K562 (cell line): Measurements from ENCODE around the gene ULK2. TPM values are rescaled to one million over a fixed set of nuclear protein-coding genes. Genes with fewer than 3 reads are reported as not detected.

ENCODE experiments used
- ATAC-seq: fragments of 200-7000 bp; cut with Tn5 transposase; 3 replicates; pipeline ENCODE4 v1.9.1; 2020; ENCODE audit warnings: moderate library complexity
- BruUV-seq: library from RNA; stranded (reverse); fragments of 400-500 nt; replicated peaks from 2 replicates; lab custom pipeline; 2021; lab: Mats Ljungman, UMichigan
- CTCF ChIA-PET: fragments of 300-600 bp; formaldehyde crosslinking; extraction: SDS; loops from one replicate; lab custom pipeline; 2021; ENCODE audit warnings: low intra/inter-chr PET ratio; lab: Yijun Ruan, JAX
- POLR2A ChIA-PET: fragments of 300-600, 350-650 bp; sonication (Branson Sonifier 250); formaldehyde crosslinking; extraction: SDS; loops from one replicate; lab custom pipeline; 2021; ENCODE audit warnings: antibody characterized with exemption, inconsistent platforms; lab: Yijun Ruan, JAX
- DNase-seq, 4 experiments: peaks; one replicate each; pipeline versions ENCODE4 v3.0.0 to v3.0.0-alpha.2; 2011 to 2018; ENCODE audit warnings: low spot score in 3 of 4, mixed read lengths in 3 of 4; ENCODE audit errors: extremely low read depth in 1 of 4
- FAIRE-seq: peaks from 2 replicates; lab custom pipeline; 2011; peaks lifted over from hg19 to GRCh38; lab: Jason Lieb, UNC
- H2AFZ ChIP-seq: 2 replicates; pipeline ENCODE4 v1.6.0; 2011; ENCODE audit warnings: low read depth, low read length, control low read depth, inconsistent platforms
- H3K27ac ChIP-seq: fragments of 200-600 bp; 3 replicates; pipeline ENCODE4 v1.8.0; 2011; ENCODE audit warnings: low read depth, mild to moderate bottlenecking, control low read depth, inconsistent platforms, low read length, moderate library complexity, mixed read lengths; ENCODE audit errors: extremely low read depth
- H3K27me3 ChIP-seq, 2 experiments: fragments of 300-600 bp in 1 of 2; 2 replicates in 1 of 2; 3 replicates in 1 of 2; pipeline versions ENCODE4 v1.6.0 to v1.8.0; 2011; ENCODE audit warnings: inconsistent platforms in 2 of 2, low read length in 2 of 2, mild to moderate bottlenecking in 1 of 2, mixed read lengths in 1 of 2, moderate library complexity in 1 of 2; ENCODE audit not compliant: control insufficient read depth in 2 of 2, insufficient read depth in 2 of 2
- H3K36me3 ChIP-seq: fragments of 300-600 bp; 3 replicates; pipeline ENCODE4 v1.8.0; 2011; ENCODE audit warnings: mild to moderate bottlenecking, low read length, inconsistent platforms; ENCODE audit not compliant: control insufficient read depth, insufficient read depth
- H3K4me1 ChIP-seq, 2 experiments: fragments of 200-600 bp in 1 of 2; replicated peaks in 1 of 2; 2 replicates in 1 of 2; 3 replicates in 1 of 2; pipeline versions ENCODE4 v1.5.1 to v1.8.0; 2011; ENCODE audit warnings: inconsistent platforms in 2 of 2, low read length in 2 of 2, mild to moderate bottlenecking in 1 of 2, mixed read lengths in 1 of 2, moderate library complexity in 1 of 2; ENCODE audit not compliant: control insufficient read depth in 2 of 2, insufficient read depth in 2 of 2
- H3K4me2 ChIP-seq: 2 replicates; pipeline ENCODE4 v1.6.1; 2011; ENCODE audit warnings: low read length, control low read depth, inconsistent platforms, mixed read lengths; ENCODE audit not compliant: insufficient read depth
- H3K4me3 ChIP-seq: fragments of 200-600 bp; sonication (generic), shearing (Covaris generic); 2 replicates; pipeline ENCODE4 v1.5.1; 2016; ENCODE audit warnings: control low read depth, inconsistent platforms
- H3K79me2 ChIP-seq: fragments of 200-600 bp; 3 replicates; pipeline ENCODE4 v1.8.0; 2011; ENCODE audit warnings: low read length, inconsistent platforms; ENCODE audit not compliant: control insufficient read depth, insufficient read depth
- H3K9ac ChIP-seq, 2 experiments: 2 replicates each; pipeline versions ENCODE4 v1.6.0 to v1.6.1; 2011; ENCODE audit warnings: low read depth in 2 of 2, low read length in 2 of 2, control low read depth in 1 of 2, inconsistent platforms in 1 of 2, mild to moderate bottlenecking in 1 of 2, mixed read lengths in 1 of 2; ENCODE audit not compliant: insufficient read depth in 1 of 2
- H3K9me1 ChIP-seq: one replicate; pipeline ENCODE4 v1.6.0; 2011; ENCODE audit warnings: inconsistent platforms, mild to moderate bottlenecking, low read length, moderate library complexity; ENCODE audit not compliant: control insufficient read depth, insufficient read depth
- H3K9me3 ChIP-seq: replicated peaks from 2 replicates; pipeline ENCODE4 v1.5.1; 2011; ENCODE audit warnings: low read depth, low read length, inconsistent platforms; ENCODE audit not compliant: control insufficient read depth, insufficient read depth
- H4K20me1 ChIP-seq: replicated peaks from 2 replicates; pipeline ENCODE4 v1.6.1; 2011; ENCODE audit warnings: low read length, inconsistent platforms, mixed read lengths; ENCODE audit not compliant: control insufficient read depth, insufficient read depth
- NFATC3 ChIP-seq: fragments of 450-650 bp; IDR thresholded peaks from 2 replicates; pipeline ENCODE4 v1.6.1; 2017; ENCODE audit warnings: mild to moderate bottlenecking
- POLR2AphosphoS2 ChIP-seq: IDR thresholded peaks from 2 replicates; pipeline ENCODE4 v1.6.1; 2012; ENCODE audit warnings: low read length, improper control_type of control experiment
- RBM17 ChIP-seq: fragments of 200-400 bp; formaldehyde crosslinking; IDR thresholded peaks from 2 replicates; pipeline ENCODE4 v1.6.1; 2017; ENCODE audit warnings: low read depth, mild to moderate bottlenecking, low read length, borderline replicate concordance
- TAL1 ChIP-seq: fragments of 450-650 bp; IDR thresholded peaks from 2 replicates; pipeline ENCODE4 v1.6.1; 2016; ENCODE audit warnings: mild to moderate bottlenecking
- U2AF1 ChIP-seq: fragments of 200-400 bp; formaldehyde crosslinking; optimal IDR thresholded peaks from 2 replicates; pipeline ENCODE3; 2017; ENCODE audit warnings: mild to moderate bottlenecking, low read depth, low read length, moderate library complexity
- ZNF609 ChIP-seq: sonication (generic); formaldehyde crosslinking; IDR thresholded peaks from 2 replicates; pipeline ENCODE4 v1.8.1; 2023; ENCODE audit warnings: missing genetic modification reagents, mild to moderate bottlenecking, borderline replicate concordance
- WGBS: fragments of 100-300 bp; shearing (Covaris generic); methylation state at CpG from one replicate; pipeline ENCODE4 v1.1.6; 2016; ENCODE audit warnings: low coverage, mixed read lengths; ENCODE audit not compliant: insufficient coverage; ENCODE audit errors: missing lambda C conversion rate; 5-methylcytosine and 5-hydroxymethylcytosine counted together
- in situ Hi-C: fragments of 300-500 bp; cut with MboI; formaldehyde crosslinking; loops from 4 replicates; pipeline ENCODE4 v1.15.0; 2018; ENCODE audit warnings: inconsistent platforms, mixed read lengths
- intact Hi-C: fragments of 100-400 bp; cut with micrococcal nuclease; formaldehyde crosslinking; loops from 2 replicates; pipeline ENCODE4 v1.14.2; 2022
- polyA plus RNA-seq, 8 experiments: library from polyadenylated mRNA; depleted of rRNA in 4 of 8; stranded (reverse) in 5 of 8; unstranded in 3 of 8; fragments of >200 nt; fragmentation: Nextera tagmentation in 2 of 8; fragmentation: Illumina TruSeq in 1 of 8; extraction: Ambion mirVana in 2 of 8; extraction: Trizol in 1 of 8; gene quantifications; 2 replicates each; pipeline versions ENCODE4 v1.2.1 to v1.2.3, GENCODE V29; 2011 to 2014; ENCODE audit warnings: inconsistent platforms in 1 of 8, missing spikeins in 1 of 8
- total RNA-seq, 7 experiments: library from RNA; depleted of rRNA in 6 of 7; stranded (reverse); fragments of >200 nt in 6 of 7; fragmentation: Illumina TruSeq in 2 of 7; extraction: Trizol in 2 of 7; gene quantifications; 2 replicates each; pipeline versions ENCODE4 v1.2.1 to v1.2.3, GENCODE V29; 2011 to 2021; ENCODE audit warnings: low replicate concordance in 1 of 7
- TF ChIP-seq, protein P1 (sequence below): fragments of 250-450 bp; sonication (Bioruptor Pico); IDR thresholded peaks from 2 replicates; pipeline ENCODE4 v1.4.0; 2020
- TF ChIP-seq, protein P2 (sequence below), 2 experiments: IDR thresholded peaks; 2 replicates each; pipeline ENCODE4 v1.6.1; 2012; ENCODE audit warnings: improper control_type of control experiment in 2 of 2, low read depth in 2 of 2, low read length in 2 of 2, borderline replicate concordance in 1 of 2

The ULK2 gene
- total and polyA plus RNA-seq, 9 of the 15 experiments (the other 6 are each of a cell fraction or from before 2014, with no cell fraction given): 0.01 to 0.18 (median 0.07) TPM; not detected in 5

DNA sequence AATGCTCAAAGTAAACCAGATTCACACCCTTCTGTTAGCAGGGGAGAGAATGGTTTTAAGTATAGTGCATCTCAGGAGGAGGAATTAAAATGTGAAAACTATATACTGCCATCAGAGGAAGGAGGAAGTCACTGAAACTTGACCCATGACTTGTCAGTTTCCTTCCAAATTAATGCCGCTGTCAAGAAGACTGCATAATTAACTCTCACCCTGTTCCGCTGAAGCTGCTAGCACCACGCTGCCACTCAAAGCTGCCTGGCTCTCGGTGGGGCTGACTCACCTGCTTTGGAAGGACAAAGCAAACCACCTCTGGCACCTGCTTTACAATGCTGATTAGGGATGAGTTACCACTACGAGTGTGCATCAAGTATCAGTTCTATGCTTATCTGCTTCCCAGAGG is 37.8 kb upstream of the ULK2 start (continued):
- TF ChIP-seq, protein P1, sequence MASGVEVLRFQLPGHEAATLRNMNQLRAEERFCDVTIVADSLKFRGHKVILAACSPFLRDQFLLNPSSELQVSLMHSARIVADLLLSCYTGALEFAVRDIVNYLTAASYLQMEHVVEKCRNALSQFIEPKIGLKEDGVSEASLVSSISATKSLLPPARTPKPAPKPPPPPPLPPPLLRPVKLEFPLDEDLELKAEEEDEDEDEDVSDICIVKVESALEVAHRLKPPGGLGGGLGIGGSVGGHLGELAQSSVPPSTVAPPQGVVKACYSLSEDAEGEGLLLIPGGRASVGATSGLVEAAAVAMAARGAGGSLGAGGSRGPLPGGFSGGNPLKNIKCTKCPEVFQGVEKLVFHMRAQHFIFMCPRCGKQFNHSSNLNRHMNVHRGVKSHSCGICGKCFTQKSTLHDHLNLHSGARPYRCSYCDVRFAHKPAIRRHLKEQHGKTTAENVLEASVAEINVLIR (CRISPR knock-in tag): no peak
- TF ChIP-seq POLR2AphosphoS2: no peak
- no peak for TF ChIP-seq TAL1
- no peak for TF ChIP-seq RBM17
- TF ChIP-seq, protein P2, sequence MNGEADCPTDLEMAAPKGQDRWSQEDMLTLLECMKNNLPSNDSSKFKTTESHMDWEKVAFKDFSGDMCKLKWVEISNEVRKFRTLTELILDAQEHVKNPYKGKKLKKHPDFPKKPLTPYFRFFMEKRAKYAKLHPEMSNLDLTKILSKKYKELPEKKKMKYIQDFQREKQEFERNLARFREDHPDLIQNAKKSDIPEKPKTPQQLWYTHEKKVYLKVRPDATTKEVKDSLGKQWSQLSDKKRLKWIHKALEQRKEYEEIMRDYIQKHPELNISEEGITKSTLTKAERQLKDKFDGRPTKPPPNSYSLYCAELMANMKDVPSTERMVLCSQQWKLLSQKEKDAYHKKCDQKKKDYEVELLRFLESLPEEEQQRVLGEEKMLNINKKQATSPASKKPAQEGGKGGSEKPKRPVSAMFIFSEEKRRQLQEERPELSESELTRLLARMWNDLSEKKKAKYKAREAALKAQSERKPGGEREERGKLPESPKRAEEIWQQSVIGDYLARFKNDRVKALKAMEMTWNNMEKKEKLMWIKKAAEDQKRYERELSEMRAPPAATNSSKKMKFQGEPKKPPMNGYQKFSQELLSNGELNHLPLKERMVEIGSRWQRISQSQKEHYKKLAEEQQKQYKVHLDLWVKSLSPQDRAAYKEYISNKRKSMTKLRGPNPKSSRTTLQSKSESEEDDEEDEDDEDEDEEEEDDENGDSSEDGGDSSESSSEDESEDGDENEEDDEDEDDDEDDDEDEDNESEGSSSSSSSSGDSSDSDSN (IDR thresholded peaks at IDR 0.05; ENCODE audit: borderline replicate concordance in 1 of 2, low read depth in 2 of 2, low read length in 2 of 2): no peak

DNA sequence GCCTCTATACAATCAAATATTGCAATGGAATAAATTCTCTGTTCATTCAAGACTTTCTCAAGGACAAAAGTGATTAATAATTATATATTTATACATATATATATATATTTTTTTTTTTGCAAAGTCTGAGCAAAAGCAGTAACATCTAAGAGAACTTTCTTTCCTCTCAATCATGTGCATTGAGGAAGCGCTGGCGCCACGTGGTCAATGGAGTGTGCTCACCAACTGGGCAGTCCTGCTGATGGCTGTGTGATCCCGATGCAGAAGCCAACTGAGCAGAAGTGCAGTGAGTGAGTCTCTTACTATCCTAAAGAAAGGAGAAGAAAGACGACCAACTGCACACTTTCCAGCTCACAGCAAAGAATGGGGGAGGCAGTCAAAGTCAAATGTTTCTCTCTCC is 37.2 kb upstream of the ULK2 start:
- H3K4me3 ChIP-seq: no peak overlapping the region
- CTCF ChIA-PET: no interaction called here
- no peak overlapping the region for H2AFZ ChIP-seq
- WGBS: 94% methylated on average over 4 of the region's 5 CpGs
- H3K9me3 ChIP-seq: no peaks in the 10 kb centered on the region
- no peaks in the 10 kb centered on the region for H4K20me1 ChIP-seq
- POLR2A ChIA-PET: no interaction called here
- DNase-seq (no peak), FAIRE-seq (no peak), ATAC-seq (no peak)
- peaks cover 52% of the 10 kb centered on the region for H3K36me3 ChIP-seq
- H3K4me1 ChIP-seq: no peaks in the 10 kb centered on the region
- intact Hi-C loops (no loop called here), in situ Hi-C loops (no loop called here)
- no peak overlapping the region for H3K27ac ChIP-seq
- H3K79me2 ChIP-seq: no peaks in the 10 kb centered on the region
- no peaks in the 10 kb centered on the region for H3K27me3 ChIP-seq
- no peak overlapping the region for H3K4me2 ChIP-seq
- no TSS peak for BruUV-seq
- no peak overlapping the region for H3K9ac ChIP-seq
- no peaks in the 10 kb centered on the region for H3K9me1 ChIP-seq
- TF ChIP-seq U2AF1: no peak
- TF ChIP-seq NFATC3: no peak
- TF ChIP-seq ZNF609: no peak
